ENCODE data around the gene CDH24.

Gene CDH24

DNA sequence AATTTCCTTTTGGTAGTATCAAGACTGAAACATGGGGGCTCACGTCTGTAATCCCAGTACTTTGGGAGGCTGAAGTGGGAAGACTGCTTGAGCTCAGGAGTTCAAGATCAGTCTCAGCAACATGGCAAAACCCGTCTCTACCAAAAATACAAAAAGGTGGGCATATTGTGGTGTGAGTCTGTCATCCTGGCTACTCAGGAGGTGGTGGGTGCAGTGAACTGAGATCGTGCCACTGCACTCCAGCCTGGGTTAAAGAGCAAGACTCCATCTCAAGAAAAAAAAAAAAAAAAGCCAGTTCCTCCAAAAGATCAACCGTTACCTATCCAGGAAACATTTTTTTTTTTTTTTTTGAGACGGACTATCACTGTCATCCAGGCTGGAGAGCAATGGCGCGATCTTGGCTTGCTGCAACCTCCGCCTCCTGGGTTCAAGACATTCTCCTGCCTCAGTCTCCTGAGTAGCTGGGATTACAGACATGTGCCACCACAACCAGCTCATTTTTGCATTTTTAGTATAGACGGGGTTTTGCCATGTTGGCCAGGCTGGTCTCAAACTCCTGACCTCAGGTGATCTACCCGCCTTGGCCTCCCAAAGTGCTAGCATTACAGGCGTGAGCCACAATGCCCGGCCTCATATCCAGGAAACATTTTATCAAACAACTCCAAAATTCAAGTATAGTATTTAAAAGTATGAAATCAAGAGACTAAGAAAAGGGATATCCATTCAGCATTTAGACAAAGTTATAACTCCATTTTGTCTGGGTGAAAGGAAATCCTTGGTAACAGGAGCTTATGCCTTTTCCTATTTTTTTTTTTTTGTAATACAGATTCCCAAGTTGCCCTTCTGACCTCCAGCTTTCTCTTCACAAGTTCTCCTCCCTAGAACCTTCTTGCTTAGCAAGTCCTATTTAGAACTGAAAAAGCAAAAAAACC is 34.2 kb upstream of the CDH24 start:
- no peak for DNase-seq (ENCODE audit: low spot score)
- POLR2A ChIA-PET (ENCODE audit: low non-redundant PET), result no interaction called here
- TF ChIP-seq, protein P1, sequence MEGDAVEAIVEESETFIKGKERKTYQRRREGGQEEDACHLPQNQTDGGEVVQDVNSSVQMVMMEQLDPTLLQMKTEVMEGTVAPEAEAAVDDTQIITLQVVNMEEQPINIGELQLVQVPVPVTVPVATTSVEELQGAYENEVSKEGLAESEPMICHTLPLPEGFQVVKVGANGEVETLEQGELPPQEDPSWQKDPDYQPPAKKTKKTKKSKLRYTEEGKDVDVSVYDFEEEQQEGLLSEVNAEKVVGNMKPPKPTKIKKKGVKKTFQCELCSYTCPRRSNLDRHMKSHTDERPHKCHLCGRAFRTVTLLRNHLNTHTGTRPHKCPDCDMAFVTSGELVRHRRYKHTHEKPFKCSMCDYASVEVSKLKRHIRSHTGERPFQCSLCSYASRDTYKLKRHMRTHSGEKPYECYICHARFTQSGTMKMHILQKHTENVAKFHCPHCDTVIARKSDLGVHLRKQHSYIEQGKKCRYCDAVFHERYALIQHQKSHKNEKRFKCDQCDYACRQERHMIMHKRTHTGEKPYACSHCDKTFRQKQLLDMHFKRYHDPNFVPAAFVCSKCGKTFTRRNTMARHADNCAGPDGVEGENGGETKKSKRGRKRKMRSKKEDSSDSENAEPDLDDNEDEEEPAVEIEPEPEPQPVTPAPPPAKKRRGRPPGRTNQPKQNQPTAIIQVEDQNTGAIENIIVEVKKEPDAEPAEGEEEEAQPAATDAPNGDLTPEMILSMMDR (conservative IDR thresholded peaks at IDR 0.05; ENCODE audit: low read depth), result no peak
- CTCF ChIA-PET, result interaction anchor here (0.9 to 3.4 kb wide), 3 partner anchors 10 to 14 kb away, joined by 3 to 15 read pairs (median 4); no protein-coding TSS in a partner anchor
- no peak overlapping the region for H3K27ac ChIP-seq

DNA sequence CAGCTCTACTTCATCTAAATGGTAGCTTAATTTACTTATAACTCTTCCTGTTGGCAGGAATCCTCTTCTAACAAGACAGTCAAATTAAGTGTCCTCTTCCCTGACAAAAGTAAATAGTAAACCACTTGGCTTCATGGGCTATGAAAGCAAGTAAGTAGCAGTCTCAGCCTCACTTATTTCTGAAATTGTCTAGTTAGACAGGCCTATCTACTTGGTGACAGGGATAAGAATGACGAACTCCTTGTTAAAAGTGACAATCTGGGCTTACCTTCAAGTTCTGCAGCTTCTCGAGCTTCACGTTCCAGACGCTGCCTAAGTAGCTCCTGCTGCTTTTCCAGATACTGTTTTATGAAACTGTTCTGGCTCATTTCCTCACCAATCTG is 32.9 kb upstream of the CDH24 start:
- CTCF ChIA-PET, result interaction anchor here (3.4 kb wide), 1 partner anchor 13 kb away, joined by 15 read pairs; no protein-coding TSS in a partner anchor

DNA sequence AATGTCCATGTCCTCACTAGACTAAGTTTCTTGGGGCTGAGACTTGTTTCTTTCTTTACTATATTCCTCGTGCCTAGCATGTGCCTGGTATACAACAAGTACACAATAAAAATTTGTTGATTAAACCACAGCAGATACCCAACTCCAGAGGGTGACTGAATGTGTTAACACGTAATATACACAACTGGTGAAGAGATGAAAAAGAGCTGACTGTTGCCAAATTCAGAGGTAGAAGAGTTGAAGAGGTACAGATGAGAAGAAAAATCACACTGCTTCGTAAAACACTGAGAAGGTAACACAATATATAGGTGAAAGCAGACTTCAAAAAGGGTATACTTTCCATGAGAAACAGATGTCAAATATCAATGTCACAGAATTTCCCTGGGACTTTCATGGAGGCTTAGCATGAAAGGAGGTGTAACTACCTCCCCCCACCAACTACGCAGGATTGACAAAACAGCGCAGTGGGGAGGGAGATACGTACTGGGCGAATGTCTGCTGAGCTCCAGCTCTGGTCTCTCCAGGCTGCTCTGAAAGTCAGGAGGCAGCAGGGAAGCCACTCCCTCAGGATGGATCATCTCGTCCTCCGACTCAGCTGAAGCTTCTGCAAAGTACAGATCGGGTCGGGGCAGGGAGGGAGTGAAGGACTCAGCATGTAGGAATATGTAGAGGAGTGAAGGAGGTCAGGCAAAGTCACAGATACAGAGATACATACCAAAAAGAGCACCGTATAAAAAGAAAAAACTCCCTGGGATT is 32.4 kb upstream of the CDH24 start:
- CTCF ChIA-PET, result interaction anchor here (0.8 to 3.4 kb wide), 2 partner anchors 12 to 19 kb away, joined by 3 to 15 read pairs; no protein-coding TSS in a partner anchor
- H3K27ac ChIP-seq, result no peak overlapping the region
- DNase-seq (ENCODE audit: low spot score), result no peak
- TF ChIP-seq, protein P1 (conservative IDR thresholded peaks at IDR 0.05; ENCODE audit: low read depth), result no peak
- POLR2A ChIA-PET (ENCODE audit: low non-redundant PET), result no interaction called here

More for the DNA sequence above, 32.9 kb upstream of the CDH24 start:
- TF ChIP-seq, protein P1 (conservative IDR thresholded peaks at IDR 0.05; ENCODE audit: low read depth), result no peak
- no peak overlapping the region for H3K27ac ChIP-seq
- POLR2A ChIA-PET (ENCODE audit: low non-redundant PET), result no interaction called here
- no peak for DNase-seq (ENCODE audit: low spot score)

DNA sequence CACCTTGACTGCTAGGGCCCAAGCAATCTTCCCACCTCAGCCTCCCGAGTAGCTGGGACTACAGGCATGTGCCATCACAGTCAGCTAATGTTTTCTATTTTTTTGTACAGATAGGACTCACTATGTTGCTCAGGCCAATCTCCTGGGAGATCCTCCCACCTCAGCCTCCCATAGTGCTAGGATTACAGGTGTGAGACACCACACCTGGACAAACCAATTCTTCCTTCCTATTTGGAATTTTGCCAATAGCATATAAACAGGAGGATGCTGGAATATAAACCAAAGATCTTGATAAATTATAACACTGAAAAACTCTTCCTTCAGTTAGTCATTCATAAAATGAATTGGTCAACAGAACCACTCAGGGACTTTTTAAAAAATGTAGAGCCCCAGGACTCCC is 29.2 kb upstream of the CDH24 start:
- ChIA-PET CTCF (interaction anchor here (0.6 to 2.5 kb wide), 3 partner anchors 10 to 264 kb away, joined by 3 to 13 read pairs (median 4); no protein-coding TSS in a partner anchor), POLR2A (ENCODE audit: low non-redundant PET) (no interaction called here)
- no peak overlapping the region for H3K27ac ChIP-seq
- TF ChIP-seq, protein P1 (conservative IDR thresholded peaks at IDR 0.05; ENCODE audit: low read depth), result no peak
- no peak for DNase-seq (ENCODE audit: low spot score)

DNA sequence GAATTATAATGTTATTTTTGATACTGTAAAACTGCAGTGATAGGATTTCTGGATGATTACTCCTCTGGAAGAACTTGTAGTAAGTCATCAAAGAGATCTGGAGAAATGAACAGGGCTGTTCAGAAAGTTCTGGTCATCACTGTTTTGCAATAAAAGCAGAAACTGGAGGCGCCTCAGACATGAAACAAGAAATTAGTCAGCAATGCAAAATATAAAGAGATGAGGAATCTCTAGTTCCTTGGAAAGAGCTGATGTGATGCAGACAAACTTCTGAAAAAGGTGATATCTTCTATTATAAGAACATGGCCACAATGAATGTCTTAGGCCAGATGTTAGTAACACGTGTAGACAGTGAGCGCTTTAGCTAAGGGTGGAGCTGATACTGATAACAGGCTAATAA is 28.1 kb upstream of the CDH24 start:
- DNase-seq (ENCODE audit: low spot score), result no peak
- CTCF ChIA-PET, result interaction anchor here (2.5 kb wide), 1 partner anchor 17 kb away, joined by 13 read pairs; no protein-coding TSS in a partner anchor
- POLR2A ChIA-PET (ENCODE audit: low non-redundant PET), result no interaction called here
- TF ChIP-seq, protein P1 (conservative IDR thresholded peaks at IDR 0.05; ENCODE audit: low read depth), result no peak
- no peak overlapping the region for H3K27ac ChIP-seq

DNA sequence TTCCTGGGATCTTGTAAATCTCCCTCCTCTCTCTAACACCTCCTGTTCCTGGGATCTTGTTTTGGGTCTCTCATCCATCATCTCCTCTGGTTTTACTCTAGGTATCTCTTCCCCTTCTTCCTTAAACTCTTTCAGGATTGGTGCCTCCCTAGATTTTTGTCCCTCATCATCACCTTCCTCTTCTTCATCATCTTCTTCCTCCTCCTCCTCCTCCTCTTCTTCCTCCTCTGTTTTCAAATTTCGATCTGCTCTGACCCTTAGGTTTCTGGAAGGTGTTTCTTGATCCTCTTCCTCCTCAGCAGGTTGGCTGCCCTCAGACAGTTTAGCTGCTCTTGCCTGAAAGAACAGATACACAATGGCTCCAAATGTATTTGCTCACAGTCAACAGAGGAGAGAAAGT is 23.2 kb upstream of the CDH24 start:
- TF ChIP-seq, protein P1 (conservative IDR thresholded peaks at IDR 0.05; ENCODE audit: low read depth), result no peak
- CTCF ChIA-PET, result interaction anchor here (0.5 to 1.2 kb wide), 3 partner anchors 12 to 1087 kb away, joined by 3 to 4 read pairs (median 3); no protein-coding TSS in a partner anchor
- no peak overlapping the region for H3K27ac ChIP-seq
- DNase-seq (ENCODE audit: low spot score), result no peak
- POLR2A ChIA-PET (ENCODE audit: low non-redundant PET), result no interaction called here
